Measurements from ENCODE around the gene NPAT. TPM values are rescaled to one million over a fixed set of nuclear protein-coding genes. Genes with fewer than 3 reads are reported as not detected.
"Not testable (repeated sequence)": the region's sequence is repeated elsewhere in the genome, so short reads cannot be mapped to it uniquely, and the experiment has no call there.

NPAT gene
- total RNA-seq, 2 donors from 2014 or later, result 10.5 to 13.0 TPM

DNA sequence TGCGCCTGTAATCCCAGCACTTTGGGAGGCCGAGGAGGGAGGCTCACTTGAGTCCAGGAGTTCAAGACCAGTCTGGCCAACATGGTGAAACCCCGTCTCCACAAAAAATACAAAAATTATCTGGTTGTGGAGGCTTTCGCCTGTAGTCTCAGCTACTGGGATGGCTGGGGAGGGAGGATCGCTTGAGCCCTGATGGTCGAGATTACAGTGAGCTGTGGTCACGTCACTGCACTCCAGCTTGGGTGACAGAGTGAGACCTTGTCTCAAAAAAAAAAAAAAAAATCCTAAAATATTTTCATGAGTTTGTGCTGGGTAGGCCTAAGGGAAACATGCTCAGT, 101.5 kb downstream of the NPAT start:
- intact Hi-C loops (cut with DNase I, micrococcal nuclease); ATAC-seq; DNase-seq: not testable (repeated sequence)

DNA sequence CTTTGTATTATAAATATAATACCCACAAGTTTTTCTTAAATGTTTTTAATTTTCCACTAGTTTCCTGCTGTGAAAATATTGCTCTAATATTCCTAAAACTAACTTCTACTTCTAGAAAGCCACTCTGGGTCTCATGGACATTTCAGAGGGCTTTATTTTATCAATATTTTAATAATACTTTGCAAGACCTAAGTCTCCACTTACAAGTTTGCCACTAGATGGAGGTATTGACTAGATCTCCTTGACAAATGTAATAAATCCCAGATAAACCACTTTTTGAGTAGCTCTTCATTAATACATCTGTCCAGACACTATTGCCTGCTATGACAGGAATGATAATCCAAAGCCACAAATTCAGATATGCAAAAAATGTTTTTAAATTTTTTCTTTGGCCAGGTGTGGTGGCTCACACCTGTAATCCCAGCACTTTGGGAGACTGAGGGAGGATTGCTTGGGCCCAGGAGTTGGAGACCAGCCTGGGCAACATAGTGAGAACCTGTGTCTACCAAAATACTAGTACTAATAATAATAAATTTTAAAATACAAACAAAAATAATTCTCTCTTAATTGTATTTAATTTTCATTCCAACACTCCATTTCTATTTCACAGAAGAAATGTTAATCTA, 104.6 kb downstream of the NPAT start:
- ATAC-seq (no peak), DNase-seq (no peak)
- intact Hi-C loops (cut with DNase I, micrococcal nuclease), result no loop called here

- intact Hi-C loops (cut with DNase I, micrococcal nuclease), result no loop called here
- ATAC-seq (peak; percentile 79), DNase-seq (peak; percentile 71 to 73)
Observed at GRCh38 chr11:108115500-108116140, 106.8 kb downstream of the NPAT start.

DNA sequence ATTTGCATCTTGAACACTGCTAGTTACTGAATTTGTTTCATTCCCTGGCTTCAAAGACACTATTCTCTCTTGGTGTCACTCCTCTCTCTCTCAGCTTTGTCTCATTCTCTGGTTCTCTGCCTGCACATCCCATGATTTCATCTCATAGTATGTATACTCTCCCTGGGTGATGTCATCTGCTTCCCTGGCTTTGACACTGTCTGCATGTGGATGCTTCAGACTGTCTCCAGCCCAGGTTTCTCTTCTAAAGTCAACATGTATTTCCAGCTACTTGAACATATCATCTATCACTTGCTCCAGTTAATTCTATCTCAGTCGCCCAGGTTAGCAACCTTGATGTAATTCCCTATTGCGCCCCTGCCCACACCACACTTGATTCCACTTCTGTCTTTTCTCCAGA, 110.4 kb downstream of the NPAT start:
- DNase-seq (no peak), ATAC-seq (no peak)
- intact Hi-C loops (cut with DNase I, micrococcal nuclease), result no loop called here

GRCh38 chr11:108111126-108111525, 111.3 kb downstream of the NPAT start:
- DNase-seq, result no peak
- intact Hi-C loops (cut with DNase I, micrococcal nuclease), result no loop called here
- ATAC-seq, result no peak

Other genes with a start within 250 kb of the NPAT start
- 10 to 100 TPM; 33.4 to 38.2 TPM for gene CUL5, start 213.7 kb downstream of the NPAT start, total RNA-seq
- 100 to 1,000 TPM; 143 to 153 TPM for gene ACAT1, start 101.1 kb downstream of the NPAT start, total RNA-seq
- gene ATM, start 429 bp upstream of the NPAT start, total RNA-seq, result 10 to 100 TPM; 24.3 to 33.3 TPM
- under 1 TPM; 0.39 to 0.46 TPM for gene C11orf65, start 244.9 kb upstream of the NPAT start, total RNA-seq